C4-2B (cell line): ENCODE data around the gene CORIN.
"Not testable (repeated sequence)": the region's sequence is repeated elsewhere in the genome, so short reads cannot be mapped to it uniquely, and the experiment has no call there.

Experiments used
- H3K27ac ChIP-seq: fragments of 450-650 bp; 2 replicates; pipeline ENCODE4 v1.5.1; 2017
- CTCF ChIP-seq: fragments of 450-650 bp; conservative IDR thresholded peaks from 2 replicates; pipeline ENCODE4 v1.5.1; 2017; ENCODE audit warnings: mild to moderate bottlenecking
- ZFX ChIP-seq: fragments of 450-650 bp; IDR thresholded peaks from 2 replicates; pipeline ENCODE4 v1.6.1; 2017

The CORIN gene

GRCh38 chr4:47567511-47567910 is 270.4 kb downstream of the CORIN start:
- TF ChIP-seq CTCF (no peak), ZFX (no peak)
- H3K27ac ChIP-seq = no peak overlapping the region

- H3K27ac ChIP-seq = no peak overlapping the region
- TF ChIP-seq ZFX = no peak
These were observed 270.9 kb downstream of the CORIN start for GRCh38 chr4:47566969-47567368.

GRCh38 chr4:47566566-47566965 is 271.3 kb downstream of the CORIN start:
- no peak overlapping the region for H3K27ac ChIP-seq
- TF ChIP-seq CTCF (no peak), ZFX (no peak)

GRCh38 chr4:47562297-47562696 is 275.6 kb downstream of the CORIN start:
- H3K27ac ChIP-seq = no peak overlapping the region
- TF ChIP-seq CTCF (no peak), ZFX (no peak)

GRCh38 chr4:47561331-47561730 is 276.5 kb downstream of the CORIN start:
- no peak for TF ChIP-seq CTCF
- TF ChIP-seq ZFX = no peak
- no peak overlapping the region for H3K27ac ChIP-seq

GRCh38 chr4:47560682-47561081 is 277.2 kb downstream of the CORIN start:
- TF ChIP-seq CTCF = no peak
- no peak for TF ChIP-seq ZFX
- H3K27ac ChIP-seq = no peak overlapping the region

- no peak for TF ChIP-seq ZFX
- no peak for TF ChIP-seq CTCF
These were observed 280.6 kb downstream of the CORIN start for GRCh38 chr4:47557255-47557654.

GRCh38 chr4:47555920-47556319 is 281.9 kb downstream of the CORIN start:
- not testable (repeated sequence) for H3K27ac ChIP-seq

More at GRCh38 chr4:47557255-47557654, 280.6 kb downstream of the CORIN start:
- no peak overlapping the region for H3K27ac ChIP-seq
